ENCODE data around the gene LZTR1.

The LZTR1 gene

DNA sequence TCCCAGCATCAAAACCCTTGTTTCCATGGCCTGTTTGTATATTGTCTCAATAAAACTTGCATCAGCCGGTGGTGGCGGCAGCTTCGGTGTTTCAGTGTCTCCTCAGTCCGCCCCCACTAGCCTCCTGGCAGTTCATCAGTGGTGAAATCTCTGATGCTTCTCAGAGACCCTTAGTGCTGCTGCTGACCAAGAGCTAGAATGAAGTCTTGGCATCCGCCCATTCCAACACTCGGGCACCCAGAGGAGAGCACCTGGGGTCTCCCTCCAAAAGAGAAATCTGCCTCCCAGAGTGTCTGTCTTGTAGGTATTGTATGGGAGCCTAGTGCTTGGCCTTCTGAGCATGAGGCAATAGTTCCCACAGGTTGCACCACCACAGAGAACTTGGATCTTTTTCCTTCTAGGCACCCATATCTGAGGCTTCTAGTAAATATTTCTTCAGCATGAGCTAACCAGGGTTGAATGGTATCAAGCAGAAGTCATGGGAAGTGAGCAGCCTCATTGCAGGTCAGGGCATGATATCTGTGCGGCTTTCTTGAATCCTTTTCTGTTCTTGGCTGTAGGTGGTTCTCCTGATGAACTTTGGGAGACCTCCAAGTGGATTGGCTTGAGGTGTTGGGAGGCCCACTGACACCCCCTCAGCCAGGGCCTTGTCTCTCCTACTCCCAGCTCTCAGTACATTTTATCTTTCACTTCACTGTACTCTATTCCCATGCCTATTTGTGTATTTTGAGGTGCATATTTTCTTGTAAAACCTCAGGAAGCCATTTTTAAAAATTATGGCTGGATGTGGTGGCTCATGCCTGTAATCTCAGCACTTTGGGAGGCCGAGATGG is 28.2 kb upstream of the LZTR1 start:
- Histone ChIP-seq H4K20me1 (ENCODE audit: insufficient read depth) (no peaks in the 10 kb centered on the region; the same call in 1 of the 2 replicates), H3K27me3 (ENCODE audit: insufficient read depth, low read depth) (no peaks in the 10 kb centered on the region), H3K36me3 (ENCODE audit: insufficient read depth) (no peaks in the 10 kb centered on the region; the same call in 1 of the 2 replicates), H3K27ac (no peak overlapping the region), H3K4me1 (ENCODE audit: low read depth, poor library complexity, severe bottlenecking) (no peaks in the 10 kb centered on the region), H2AFZ (ENCODE audit: low read depth) (no peak overlapping the region), H3K4me2 (no peak overlapping the region), H3K4me3 (IDR thresholded peaks at IDR 0.05; ENCODE audit: insufficient read depth, low read depth, low read length) (no peak overlapping the region), H3K9ac (no peak overlapping the region), H3K79me2 (ENCODE audit: insufficient read depth, low read depth) (peaks cover 18% of the 10 kb centered on the region; the same call in 1 of the 2 replicates)
- TF ChIP-seq, protein P1, sequence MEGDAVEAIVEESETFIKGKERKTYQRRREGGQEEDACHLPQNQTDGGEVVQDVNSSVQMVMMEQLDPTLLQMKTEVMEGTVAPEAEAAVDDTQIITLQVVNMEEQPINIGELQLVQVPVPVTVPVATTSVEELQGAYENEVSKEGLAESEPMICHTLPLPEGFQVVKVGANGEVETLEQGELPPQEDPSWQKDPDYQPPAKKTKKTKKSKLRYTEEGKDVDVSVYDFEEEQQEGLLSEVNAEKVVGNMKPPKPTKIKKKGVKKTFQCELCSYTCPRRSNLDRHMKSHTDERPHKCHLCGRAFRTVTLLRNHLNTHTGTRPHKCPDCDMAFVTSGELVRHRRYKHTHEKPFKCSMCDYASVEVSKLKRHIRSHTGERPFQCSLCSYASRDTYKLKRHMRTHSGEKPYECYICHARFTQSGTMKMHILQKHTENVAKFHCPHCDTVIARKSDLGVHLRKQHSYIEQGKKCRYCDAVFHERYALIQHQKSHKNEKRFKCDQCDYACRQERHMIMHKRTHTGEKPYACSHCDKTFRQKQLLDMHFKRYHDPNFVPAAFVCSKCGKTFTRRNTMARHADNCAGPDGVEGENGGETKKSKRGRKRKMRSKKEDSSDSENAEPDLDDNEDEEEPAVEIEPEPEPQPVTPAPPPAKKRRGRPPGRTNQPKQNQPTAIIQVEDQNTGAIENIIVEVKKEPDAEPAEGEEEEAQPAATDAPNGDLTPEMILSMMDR (conservative IDR thresholded peaks at IDR 0.05; ENCODE audit: low read depth, low read length), result no peak

DNA sequence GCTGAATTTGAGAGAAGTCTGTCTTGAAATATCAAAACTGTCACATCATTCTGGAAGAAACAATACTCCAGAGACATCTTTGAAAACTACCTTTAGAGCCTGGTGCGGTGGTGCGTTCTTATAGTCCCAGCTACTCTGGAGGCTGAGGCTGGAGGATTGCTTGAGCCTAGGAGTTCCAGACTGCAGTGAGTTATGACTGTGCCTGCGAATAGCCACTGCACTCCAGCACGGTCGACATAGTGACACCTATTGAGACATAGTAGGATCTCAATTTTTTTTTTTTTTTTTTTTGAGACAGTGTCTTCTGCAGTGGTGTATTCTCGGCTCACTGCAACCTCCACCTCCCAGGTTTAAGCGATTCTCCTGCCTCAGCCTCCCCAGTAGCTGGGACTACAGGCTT is 26.5 kb upstream of the LZTR1 start:
- Histone ChIP-seq H3K79me2 (ENCODE audit: insufficient read depth, low read depth) (peaks cover 4% of the 10 kb centered on the region; the same call in 1 of the 2 replicates), H3K27ac (no peak overlapping the region), H3K9ac (no peak overlapping the region), H3K4me2 (no peak overlapping the region), H2AFZ (ENCODE audit: low read depth) (no peak overlapping the region), H3K27me3 (ENCODE audit: insufficient read depth, low read depth) (no peaks in the 10 kb centered on the region), H3K4me1 (ENCODE audit: low read depth, poor library complexity, severe bottlenecking) (no peaks in the 10 kb centered on the region), H3K36me3 (ENCODE audit: insufficient read depth) (no peaks in the 10 kb centered on the region; the same call in 1 of the 2 replicates), H4K20me1 (ENCODE audit: insufficient read depth) (no peaks in the 10 kb centered on the region; the same call in 1 of the 2 replicates), H3K4me3 (IDR thresholded peaks at IDR 0.05; ENCODE audit: insufficient read depth, low read depth, low read length) (no peak overlapping the region)
- TF ChIP-seq, protein P1 (conservative IDR thresholded peaks at IDR 0.05; ENCODE audit: low read depth, low read length), result no peak

DNA sequence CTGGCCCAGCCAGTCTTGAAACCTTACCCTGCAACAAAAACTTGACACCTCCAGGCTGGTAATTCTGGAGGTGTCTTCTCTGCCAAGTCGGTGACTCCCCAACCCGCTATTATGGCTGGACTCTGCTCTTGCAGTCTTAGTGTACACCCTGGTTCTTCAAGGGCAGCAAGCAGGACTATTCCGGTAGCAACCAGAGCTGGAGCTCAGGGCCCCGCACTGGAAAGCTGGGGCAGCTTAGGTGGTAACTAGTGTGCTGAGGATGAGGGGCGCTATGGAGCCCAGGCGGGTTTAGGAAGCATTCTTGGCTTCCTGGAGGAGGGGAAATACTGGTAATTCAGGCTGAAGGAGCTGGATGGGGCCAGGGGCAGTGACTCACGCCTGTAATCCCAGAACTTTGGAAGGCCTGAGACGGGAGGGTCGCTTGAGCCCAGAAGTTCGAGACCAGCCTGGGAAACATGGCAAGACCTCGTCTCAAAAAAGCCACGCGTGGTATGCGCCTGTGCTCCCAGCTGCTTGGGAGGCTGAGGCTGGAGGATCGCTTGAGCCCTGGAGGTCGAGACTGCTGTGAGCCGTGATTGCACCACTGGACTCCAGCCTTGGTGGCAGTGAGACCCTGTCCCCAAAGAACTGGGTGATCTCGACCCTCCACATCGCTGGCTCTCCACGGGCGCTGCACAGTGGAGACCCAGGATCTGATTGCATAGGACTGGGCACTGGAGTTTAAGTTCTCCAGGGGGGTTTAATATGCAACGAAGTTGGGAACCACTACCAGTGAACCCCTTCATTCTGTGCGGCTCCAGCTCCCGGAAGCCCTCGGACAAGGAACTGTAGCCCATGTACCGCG is 25.6 kb upstream of the LZTR1 start:
- H3K4me1 ChIP-seq (ENCODE audit: low read depth, poor library complexity, severe bottlenecking), result peaks cover 1% of the 10 kb centered on the region
- no peaks in the 10 kb centered on the region; the same call in 1 of the 2 replicates for H3K36me3 ChIP-seq (ENCODE audit: insufficient read depth)
- no peak overlapping the region for H3K27ac ChIP-seq
- TF ChIP-seq, protein P1 (conservative IDR thresholded peaks at IDR 0.05; ENCODE audit: low read depth, low read length), result no peak
- no peaks in the 10 kb centered on the region; the same call in 1 of the 2 replicates for H3K79me2 ChIP-seq (ENCODE audit: insufficient read depth, low read depth)
- no peak overlapping the region for H3K9ac ChIP-seq
- H4K20me1 ChIP-seq (ENCODE audit: insufficient read depth), result no peaks in the 10 kb centered on the region; the same call in 1 of the 2 replicates
- H2AFZ ChIP-seq (ENCODE audit: low read depth), result no peak overlapping the region
- H3K27me3 ChIP-seq (ENCODE audit: insufficient read depth, low read depth), result no peaks in the 10 kb centered on the region
- no peak overlapping the region for H3K4me3 ChIP-seq (IDR thresholded peaks at IDR 0.05; ENCODE audit: insufficient read depth, low read depth, low read length)
- H3K4me2 ChIP-seq, result no peak overlapping the region

DNA sequence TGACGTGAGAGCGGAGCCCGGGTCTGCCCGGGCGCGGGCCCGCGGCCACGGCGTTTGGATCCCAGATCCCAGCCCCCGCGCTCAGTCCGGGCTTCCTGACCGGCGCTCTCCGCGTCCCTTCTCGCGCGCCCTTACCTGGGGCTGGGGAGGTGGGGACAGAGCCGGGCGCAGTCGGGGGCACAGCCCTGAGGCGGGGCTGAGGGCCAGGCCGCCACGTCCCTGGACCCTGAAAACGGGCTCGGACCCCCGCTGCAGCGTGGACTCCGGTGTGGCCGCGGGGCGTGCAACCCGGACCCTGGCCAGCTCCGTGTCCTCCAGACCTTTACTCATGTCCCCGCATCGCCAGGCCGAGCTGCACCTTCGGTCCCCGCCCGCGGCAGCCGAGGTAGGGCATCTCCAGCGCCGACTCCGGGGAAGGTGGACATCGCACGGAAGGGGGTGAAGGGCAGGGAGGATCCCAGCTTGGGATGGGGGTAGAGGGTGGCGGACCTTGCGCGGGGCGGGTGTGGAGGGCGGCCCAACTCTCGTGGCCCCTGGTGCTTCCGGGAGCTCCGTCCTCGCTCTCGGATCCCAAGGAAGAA is 24.9 kb upstream of the LZTR1 start:
- Histone ChIP-seq H3K4me2 (no peak overlapping the region), H2AFZ (ENCODE audit: low read depth) (no peak overlapping the region), H3K79me2 (ENCODE audit: insufficient read depth, low read depth) (no peaks in the 10 kb centered on the region; the same call in 1 of the 2 replicates), H3K9ac (no peak overlapping the region), H3K36me3 (ENCODE audit: insufficient read depth) (no peaks in the 10 kb centered on the region; the same call in 1 of the 2 replicates), H3K27me3 (ENCODE audit: insufficient read depth, low read depth) (no peaks in the 10 kb centered on the region), H3K27ac (no peak overlapping the region), H3K4me3 (IDR thresholded peaks at IDR 0.05; ENCODE audit: insufficient read depth, low read depth, low read length) (no peak overlapping the region), H3K4me1 (ENCODE audit: low read depth, poor library complexity, severe bottlenecking) (peaks cover 5% of the 10 kb centered on the region), H4K20me1 (ENCODE audit: insufficient read depth) (no peaks in the 10 kb centered on the region)
- TF ChIP-seq, protein P1 (conservative IDR thresholded peaks at IDR 0.05; ENCODE audit: low read depth, low read length), result no peak

Measured in KMS-11 (cell line).